Measurements from ENCODE around the gene BMP15.

- no peak for TF ChIP-seq POLR2AphosphoS5 (IDR thresholded peaks at IDR 0.05)
- no peak for TF ChIP-seq CTCF (IDR thresholded peaks at IDR 0.05)
- no peak for TF ChIP-seq EP300 (IDR thresholded peaks at IDR 0.05)
- no peak for TF ChIP-seq POLR2A (IDR thresholded peaks at IDR 0.05)
These were observed 38.5 kb upstream of the BMP15 start for GRCh38 chrX:50871922-50872453.
